GM08714 (cell line): ENCODE measurements around the gene MDFI.

Experiments
- H3K4me3 ChIP-seq: fragments of 200-500 bp; sonication (Bioruptor generic); 2 replicates; pipeline ENCODE4 v1.5.1; 2014; ENCODE audit warnings: mild to moderate bottlenecking, low read length, inconsistent platforms
- ZNF274 ChIP-seq: IDR thresholded peaks from 2 replicates; pipeline ENCODE4 v1.6.1; 2012; ENCODE audit warnings: mild to moderate bottlenecking, low read depth, low read length

The MDFI gene

DNA sequence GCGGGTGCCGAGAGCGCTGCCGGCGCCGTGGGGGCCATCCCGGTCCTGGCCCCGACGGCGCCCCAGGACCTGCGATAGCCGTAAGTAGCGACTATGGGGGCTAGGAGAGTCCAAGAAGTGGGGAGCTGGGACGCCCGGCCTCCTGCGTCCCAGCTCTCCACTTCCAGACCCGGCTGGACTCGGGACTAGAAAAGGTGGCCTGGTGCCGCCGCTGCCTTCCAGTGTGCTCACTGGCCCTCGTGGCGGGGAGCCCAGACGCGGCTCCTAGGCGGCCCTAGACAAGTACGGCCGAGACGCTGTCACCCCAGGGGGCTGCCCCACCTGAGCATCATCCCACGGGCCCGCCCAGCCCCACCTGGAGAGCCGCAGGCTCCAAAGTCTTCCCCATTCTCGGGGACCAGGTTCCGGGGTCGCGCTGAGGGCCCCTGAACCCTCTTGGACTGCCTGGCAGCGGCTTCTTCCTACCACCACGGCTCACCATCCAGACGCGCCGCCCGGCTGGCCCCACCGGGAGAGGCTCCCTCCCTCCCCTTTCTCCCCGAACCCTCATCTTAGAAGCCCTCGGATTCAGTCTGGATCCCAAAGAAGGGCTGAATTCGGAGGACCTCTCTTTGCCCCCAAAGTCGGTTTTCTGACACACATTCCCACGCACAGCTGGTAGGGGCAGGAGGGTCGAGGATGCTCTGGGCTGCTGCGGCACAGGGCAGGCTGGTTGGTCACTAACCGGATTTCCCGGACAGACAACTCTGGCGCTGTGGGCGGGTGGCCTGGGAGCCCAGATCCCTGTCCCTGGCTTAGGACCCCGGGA lies 870 bp upstream of the MDFI start:
- no peak for TF ChIP-seq ZNF274
- no peak overlapping the region for H3K4me3 ChIP-seq

DNA sequence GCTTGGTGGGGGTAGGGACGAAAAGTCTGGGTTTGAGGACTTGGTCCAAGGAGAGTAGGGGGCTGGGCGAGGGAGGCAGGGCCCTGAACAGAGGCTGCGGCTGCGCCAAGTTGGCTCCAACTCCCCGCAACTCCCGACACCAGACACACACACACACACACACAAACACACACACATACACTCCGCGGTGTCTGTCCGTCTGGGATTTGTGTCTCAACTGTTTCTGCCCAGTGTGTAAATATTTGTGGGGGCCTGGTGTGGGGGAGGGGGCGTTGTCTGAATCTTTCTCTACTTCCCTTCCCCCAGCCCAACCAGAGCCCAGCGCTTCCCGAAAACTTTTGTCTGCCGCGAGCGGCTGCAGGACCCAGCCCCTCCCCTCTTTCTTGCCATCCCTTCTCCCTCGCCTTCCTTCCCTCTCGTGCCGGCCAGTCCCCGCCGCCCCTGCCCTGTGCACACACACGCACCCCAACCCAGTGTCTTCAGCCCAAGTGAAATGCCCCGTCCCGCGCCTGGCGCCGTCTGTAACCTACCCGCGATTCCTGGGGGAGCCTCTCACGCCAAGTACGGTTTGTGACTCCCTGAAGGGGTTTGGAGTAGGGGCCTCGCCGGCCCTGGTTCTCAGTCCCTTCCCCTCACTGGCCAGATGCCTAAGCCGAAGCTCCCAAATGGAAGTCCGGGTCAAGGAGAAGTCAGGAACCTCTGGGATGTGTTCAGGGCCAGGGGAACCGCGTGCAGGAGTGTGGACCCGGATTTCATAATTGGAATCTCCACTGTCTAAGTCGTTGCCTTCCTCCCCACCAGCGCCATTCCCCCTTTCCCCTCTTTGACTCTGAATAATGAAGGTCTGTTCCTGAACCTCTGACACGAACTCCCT lies 904 bp downstream of the MDFI start:
- H3K4me3 ChIP-seq: no peak overlapping the region
- TF ChIP-seq ZNF274: no peak

DNA sequence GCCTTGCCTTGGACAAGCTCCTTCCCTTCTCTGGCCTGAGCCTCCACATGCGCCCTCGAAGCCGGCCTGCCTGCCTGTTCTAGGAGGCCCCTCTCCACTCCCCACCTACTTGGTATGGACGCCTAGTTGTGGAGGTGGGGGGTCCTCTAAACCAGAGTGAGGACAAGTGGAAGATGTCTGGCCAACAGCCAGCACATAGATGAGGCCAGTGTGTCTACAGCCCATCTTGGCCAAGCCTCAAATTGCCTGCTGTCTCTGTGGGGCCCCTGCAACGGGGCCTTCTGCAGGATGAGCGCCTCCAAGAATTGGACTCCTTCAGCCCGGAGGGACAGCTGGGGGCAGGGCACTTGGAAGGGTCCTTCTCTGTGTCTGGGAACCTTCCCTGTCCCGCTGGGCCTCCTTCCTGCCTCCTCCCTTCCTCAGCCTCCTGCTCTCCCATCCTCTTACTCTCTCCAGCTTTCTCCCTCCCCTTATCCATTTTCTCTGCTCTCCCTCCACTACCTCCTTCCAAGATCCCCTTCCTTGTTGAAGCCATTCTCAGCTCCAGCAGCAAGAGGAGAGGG lies 1.6 kb downstream of the MDFI start:
- TF ChIP-seq ZNF274: no peak
- H3K4me3 ChIP-seq: no peak overlapping the region

DNA sequence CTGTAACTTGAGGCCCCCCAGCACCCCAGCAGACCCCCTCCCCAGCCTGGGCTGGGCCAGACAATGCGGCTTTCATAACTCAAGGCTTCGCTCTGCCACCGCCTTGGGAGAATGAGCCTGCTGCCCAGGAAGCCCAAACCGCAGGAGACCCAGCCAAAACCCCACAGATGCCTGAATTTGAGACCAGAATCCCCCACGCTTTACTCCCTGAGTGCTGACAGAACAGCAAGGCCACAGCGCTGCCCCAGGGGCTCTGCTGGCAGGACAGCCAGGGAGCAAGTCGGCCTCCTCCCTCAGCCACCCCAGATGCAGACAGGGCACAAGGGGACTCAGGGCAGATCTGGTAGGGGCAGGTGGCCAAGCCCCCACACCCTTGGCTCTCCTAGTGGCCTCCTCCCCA lies 2.2 kb downstream of the MDFI start:
- no peak for TF ChIP-seq ZNF274
- no peak overlapping the region for H3K4me3 ChIP-seq

DNA sequence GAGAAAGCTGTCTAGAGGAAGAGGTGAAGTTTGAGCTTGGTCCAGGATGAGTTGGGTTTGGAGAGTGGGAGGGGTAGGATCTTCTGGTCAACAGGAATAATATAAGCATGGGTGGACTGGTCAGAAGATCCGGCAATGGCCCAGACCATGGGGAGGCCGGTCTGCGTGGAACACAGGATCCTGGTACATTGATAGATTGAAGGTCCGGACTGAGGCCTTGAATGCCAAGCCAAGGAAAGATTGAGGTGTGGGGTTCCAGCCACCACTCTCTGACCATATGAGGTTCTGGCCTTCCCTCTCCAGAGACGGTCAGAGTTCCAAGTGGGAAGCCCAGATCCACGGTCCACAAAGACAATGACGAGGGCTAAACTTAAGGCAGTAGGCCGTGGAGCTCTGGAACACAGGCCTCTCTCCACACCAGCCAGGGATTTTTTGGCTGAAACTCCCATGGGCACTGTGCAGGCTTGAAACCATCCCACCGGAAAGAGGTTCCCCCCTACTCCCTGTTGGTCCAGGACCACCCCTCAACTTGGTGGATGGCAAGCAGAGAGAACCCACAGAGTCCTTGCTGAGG lies 3.2 kb downstream of the MDFI start:
- no peak for TF ChIP-seq ZNF274

DNA sequence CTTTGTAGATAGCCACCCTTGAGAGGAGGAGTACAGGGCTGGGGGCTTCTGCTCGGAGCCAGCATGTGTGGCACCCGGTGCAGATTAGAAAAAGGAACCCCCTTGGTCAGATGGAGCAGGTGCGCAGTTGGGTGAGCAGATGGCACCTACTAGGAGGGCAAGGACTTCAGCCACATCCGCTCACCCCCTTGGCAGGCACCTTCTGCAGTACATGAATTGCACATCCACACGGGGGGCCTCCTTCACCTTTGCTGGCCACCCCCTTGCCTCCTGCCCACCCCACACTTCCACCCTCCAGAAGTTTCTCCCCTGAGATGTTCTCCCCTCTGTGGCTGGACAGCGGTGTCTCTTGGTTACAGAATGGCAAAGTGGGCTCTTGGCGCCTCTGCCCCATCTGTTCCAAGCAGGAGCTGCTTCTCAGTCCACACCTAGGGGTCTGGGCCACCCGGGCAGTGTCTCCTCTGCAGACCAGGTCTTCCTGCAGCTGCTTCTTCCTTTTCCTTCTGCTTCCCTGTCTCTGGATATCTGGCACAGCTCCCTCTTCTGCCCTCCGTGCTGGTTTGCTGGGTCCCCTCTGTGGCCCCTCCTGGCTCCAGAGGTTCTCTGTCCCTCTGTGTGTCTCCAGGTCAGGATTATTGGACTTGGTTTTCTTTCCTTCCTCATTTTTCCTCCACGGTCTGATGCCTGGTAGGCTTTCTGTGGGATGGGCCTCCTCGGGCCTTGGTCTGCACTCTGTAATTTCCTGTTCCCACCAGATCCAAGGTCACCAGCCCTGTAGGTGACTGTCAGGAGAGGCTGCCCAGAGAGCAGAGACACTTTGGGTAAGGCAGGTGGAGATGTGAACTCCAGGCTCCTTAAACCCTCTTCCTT lies 4.1 kb downstream of the MDFI start:
- no peak overlapping the region for H3K4me3 ChIP-seq
- no peak for TF ChIP-seq ZNF274

More for the DNA sequence above, 3.2 kb downstream of the MDFI start:
- no peak overlapping the region for H3K4me3 ChIP-seq

DNA sequence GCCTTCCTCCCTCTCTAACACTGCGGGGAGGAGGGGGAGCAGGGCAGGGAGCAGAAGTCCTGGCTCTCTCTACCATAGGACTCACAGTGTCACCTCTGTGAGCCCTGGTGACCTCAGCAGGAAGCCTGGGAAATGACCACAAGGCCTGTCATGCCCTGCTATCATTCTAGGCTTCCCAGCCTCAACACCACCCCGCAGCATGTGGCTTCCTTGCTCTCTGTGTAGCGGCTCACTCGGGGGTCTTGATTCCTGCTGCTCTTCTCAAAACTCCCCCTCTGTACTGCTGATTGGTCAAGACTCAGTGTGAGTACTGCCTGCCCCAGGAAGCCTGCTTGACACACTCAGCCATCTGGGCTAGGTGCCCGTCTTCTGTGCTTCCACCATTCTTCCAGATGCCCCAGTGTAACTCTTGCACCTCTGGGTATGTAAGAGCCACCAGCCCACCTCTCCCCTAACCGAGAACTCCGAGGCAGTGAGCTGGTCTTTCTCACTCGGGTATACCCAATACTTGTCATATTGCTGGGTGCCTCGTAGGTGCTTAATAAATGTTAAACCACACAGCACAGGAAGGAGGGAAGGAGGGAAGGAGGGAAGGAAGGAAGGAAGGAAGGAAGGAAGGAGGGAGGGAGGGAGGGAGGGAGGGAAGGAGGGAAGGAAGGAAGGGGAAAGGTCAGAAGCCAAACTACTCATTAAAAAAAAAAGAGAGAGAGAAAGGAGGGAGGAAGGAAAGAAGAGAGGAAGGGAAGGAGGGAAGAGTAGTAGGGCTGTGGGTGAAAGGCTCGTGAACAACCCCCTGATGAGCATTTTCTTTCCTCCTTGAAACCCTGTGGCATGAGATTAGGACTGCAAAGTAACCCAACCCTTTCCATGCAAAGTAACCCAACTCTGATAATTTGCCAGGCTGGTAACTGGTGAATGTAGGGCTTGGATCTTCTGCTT lies 5.0 kb downstream of the MDFI start:
- no peak for TF ChIP-seq ZNF274
- H3K4me3 ChIP-seq: no peak overlapping the region

DNA sequence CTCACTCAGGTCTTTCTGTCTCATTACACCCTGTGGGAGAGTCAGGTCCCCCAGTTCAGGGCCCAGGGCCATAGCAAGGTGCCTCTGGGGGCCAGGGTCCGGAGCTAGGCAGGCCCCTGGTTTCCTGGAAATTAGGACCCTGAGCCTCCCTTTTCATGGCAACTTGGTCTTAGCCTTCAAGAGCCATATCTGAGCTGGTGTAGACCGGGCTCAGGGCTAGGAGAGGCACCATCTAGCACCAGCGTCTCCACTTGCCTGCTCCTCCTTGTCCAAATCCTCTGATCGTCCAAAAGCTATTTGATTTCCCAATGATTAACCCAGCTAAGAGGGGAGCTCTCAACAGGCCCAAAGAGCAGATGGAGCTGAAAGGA lies 5.6 kb downstream of the MDFI start:
- no peak overlapping the region for H3K4me3 ChIP-seq
- TF ChIP-seq ZNF274: no peak

DNA sequence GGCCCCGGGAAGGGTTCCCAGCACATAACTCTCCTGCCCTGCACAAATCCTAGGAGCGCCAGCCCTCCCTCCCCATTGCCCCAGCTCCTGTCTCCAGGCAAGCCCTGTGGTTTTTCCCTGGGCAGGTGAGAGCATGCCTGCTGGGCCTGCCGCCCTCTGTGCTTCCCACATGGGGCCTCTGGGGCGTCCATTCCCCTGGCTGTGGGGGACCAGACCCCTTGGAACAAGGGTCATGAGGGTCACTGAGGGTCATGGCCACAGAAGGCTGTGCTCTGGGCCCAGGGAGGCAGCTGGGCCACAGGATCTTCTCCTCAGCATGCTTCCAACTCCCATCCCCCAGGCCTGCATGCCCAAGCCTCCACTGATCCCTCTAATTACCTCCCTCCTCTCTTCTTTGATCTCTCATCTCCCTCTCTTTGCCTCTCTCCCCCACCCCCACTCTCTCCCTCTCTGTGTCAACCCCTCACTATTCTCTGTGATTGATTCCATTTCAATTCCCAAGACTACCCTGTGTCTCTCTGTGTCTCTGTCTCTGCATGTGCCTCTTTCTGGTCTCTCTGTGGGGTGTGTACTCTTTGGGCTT lies 6.1 kb downstream of the MDFI start:
- H3K4me3 ChIP-seq: no peak overlapping the region
- no peak for TF ChIP-seq ZNF274

DNA sequence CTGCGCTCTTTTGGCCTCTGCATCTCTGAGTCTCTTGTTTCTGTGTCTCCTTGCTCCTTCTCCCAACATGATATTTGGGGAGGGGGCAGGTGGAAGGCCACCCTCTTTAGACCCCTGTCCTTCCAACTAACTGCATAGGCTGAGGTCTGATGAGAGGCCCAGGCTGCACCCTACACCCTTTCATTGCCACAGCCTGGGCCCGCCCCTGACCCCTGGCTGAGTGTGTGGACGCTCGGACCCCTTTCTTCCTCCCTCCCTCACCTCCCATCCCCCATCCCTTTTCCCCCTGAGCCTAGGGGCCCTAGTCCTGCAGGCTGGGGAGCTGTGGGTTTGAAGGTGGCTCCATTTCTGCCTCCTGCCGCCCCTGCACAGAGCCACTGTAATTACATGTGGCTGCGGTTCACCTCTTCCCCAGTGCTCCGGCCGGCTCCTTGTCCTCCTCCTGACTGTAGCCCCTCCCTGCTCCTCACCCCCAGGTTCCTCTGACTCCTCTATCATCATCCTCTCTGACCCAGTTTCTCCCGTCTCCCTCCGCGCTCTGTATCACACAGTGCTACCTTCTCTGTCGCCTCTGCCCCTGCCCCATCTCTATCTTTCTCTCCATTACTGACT lies 6.8 kb downstream of the MDFI start:
- TF ChIP-seq ZNF274: no peak
- H3K4me3 ChIP-seq: no peak overlapping the region

DNA sequence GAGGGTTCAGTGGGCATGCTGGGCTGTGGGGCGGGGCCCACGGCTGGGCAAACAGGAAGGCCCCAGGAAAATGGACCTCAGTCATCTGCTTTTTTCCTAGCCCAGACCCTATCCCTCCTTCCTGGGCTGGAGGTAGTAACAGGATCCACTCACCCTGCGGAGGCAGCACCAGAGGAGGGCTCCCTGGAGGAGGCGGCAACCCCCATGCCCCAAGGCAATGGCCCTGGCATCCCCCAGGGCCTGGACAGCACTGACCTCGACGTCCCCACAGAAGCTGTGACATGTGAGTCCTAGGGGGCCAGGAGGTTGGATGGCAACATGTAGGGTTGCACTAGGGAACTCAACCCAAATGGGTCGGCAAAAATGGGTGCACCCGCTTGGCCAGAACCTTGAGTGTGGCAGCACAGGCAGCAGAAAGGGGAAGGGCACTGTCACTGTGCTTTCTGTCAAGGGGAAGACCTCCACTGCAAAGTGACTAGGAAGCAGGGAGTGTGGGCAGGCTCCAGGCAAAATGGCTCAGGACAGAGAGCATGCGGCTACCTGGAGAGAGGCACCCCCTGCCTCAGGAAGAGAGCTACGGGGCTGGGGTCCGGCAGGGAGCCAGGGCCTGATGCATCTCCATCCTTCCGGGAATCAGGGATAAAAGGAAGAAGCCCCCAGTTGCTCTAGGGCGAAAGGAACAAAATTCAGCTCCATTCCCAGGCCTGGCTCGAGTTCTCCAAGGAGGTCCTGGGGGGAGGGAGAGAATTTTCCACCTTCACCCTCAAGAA lies 7.9 kb downstream of the MDFI start:
- no peak overlapping the region for H3K4me3 ChIP-seq
- TF ChIP-seq ZNF274: no peak
